CD4-positive, alpha-beta T cell (primary cell): Measurements from ENCODE around the gene RUNX2. TPM values are rescaled to one million over a fixed set of nuclear protein-coding genes. Genes with fewer than 3 reads are reported as not detected.

Source experiments
- ATAC-seq: fragments of 200-7000 bp; cut with Tn5 transposase; one replicate; pipeline ENCODE4 v1.10.0; 2022; ENCODE audit warnings: mild to moderate bottlenecking; ENCODE audit not compliant: poor library complexity
- CTCF ChIA-PET: fragments of 350-600 bp; sonication (Branson Sonifier 250); formaldehyde crosslinking; loops from one replicate; lab custom pipeline; 2021; ENCODE audit warnings: antibody characterized with exemption, inconsistent platforms; lab: Charles Lee
- POLR2A ChIA-PET: fragments of 350-600 bp; sonication (Branson Sonifier 250); formaldehyde crosslinking; loops from one replicate; lab custom pipeline; 2021; ENCODE audit warnings: antibody characterized with exemption, inconsistent platforms; lab: Charles Lee
- DNase-seq, 14 experiments: peaks; one replicate each; pipeline ENCODE4 v3.0.0-alpha.2; 2013 to 2020; ENCODE audit warnings: mixed read lengths in 2 of 14
- H3K27ac ChIP-seq, 2 donors: one replicate each; pipeline versions ENCODE4 v1.5.1 to v1.7.0; 2013; ENCODE audit warnings: low read length in 2 of 2, low read depth in 1 of 2, mild to moderate bottlenecking in 1 of 2
- H3K27me3 ChIP-seq, 2 experiments: 1 replicate in 1 of 2; 2 replicates in 1 of 2; pipeline versions ENCODE4 v1.6.1 to v1.7.0; 2013; ENCODE audit warnings: low read length in 2 of 2, control low read depth in 1 of 2, mild to moderate bottlenecking in 1 of 2, moderate library complexity in 1 of 2; ENCODE audit not compliant: insufficient read depth in 2 of 2, control insufficient read depth in 1 of 2
- H3K36me3 ChIP-seq: one replicate; pipeline ENCODE4 v1.6.1; 2013; ENCODE audit warnings: low read length, control low read depth; ENCODE audit not compliant: insufficient read depth
- H3K4me1 ChIP-seq: one replicate; pipeline ENCODE4 v1.6.1; 2013; ENCODE audit warnings: low read length, control low read depth; ENCODE audit not compliant: insufficient read depth
- H3K4me3 ChIP-seq: one replicate; pipeline ENCODE4 v1.5.1; 2013; ENCODE audit warnings: mild to moderate bottlenecking, low read length, moderate library complexity
- H3K9me3 ChIP-seq, 2 experiments: 1 replicate in 1 of 2; 2 replicates in 1 of 2; pipeline versions ENCODE4 v1.6.1 to v1.7.0; 2013; ENCODE audit warnings: low read length in 2 of 2, mild to moderate bottlenecking in 2 of 2, control low read depth in 1 of 2, moderate library complexity in 1 of 2; ENCODE audit not compliant: control insufficient read depth in 1 of 2, insufficient read depth in 1 of 2
- H3K27ac Mint-ChIP-seq: one replicate; pipeline ENCODE4 v1.8.0; 2020; ENCODE audit warnings: mixed read lengths
- H3K27me3 Mint-ChIP-seq: one replicate; pipeline ENCODE4 v1.8.0; 2021; ENCODE audit warnings: mixed read lengths
- H3K36me3 Mint-ChIP-seq: one replicate; pipeline ENCODE4 v1.8.0; 2021; ENCODE audit warnings: low read depth, mixed read lengths
- H3K4me1 Mint-ChIP-seq: one replicate; pipeline ENCODE4 v1.8.0; 2021; ENCODE audit warnings: low read depth, mixed read lengths
- H3K4me3 Mint-ChIP-seq: one replicate; pipeline ENCODE4 v1.8.0; 2020; ENCODE audit warnings: mild to moderate bottlenecking, mixed read lengths
- H3K9me3 Mint-ChIP-seq: one replicate; pipeline ENCODE4 v1.8.0; 2020; ENCODE audit warnings: mixed read lengths
- CTCF ChIP-seq: fragments of 200-600 bp; IDR thresholded peaks from one replicate; pipeline ENCODE4 v1.8.0; 2022; ENCODE audit warnings: antibody characterized with exemption, mild to moderate bottlenecking
- intact Hi-C, 2 experiments: fragments of 100-400 bp; cut with DNase I in 1 of 2; cut with micrococcal nuclease in 1 of 2; formaldehyde crosslinking; loops; one replicate each; pipeline versions ENCODE4 v1.15.1 to v1.9.0; 2023 to 2025; cut with DNase I, micrococcal nuclease
- total RNA-seq, 174 experiments: library from RNA in 2 of 174; stranded (reverse) in 2 of 174; gene quantifications; one replicate each; pipeline ENCODE4 v1.2.3 and lab custom pipeline; 2021 to 2026

The RUNX2 gene
- total RNA-seq, 2 experiments from 2014 or later: 17.5 to 18.0 TPM

GRCh38 chr6:45310118-45310788 is 17.9 kb upstream of the RUNX2 start:
- Mint-ChIP-seq H3K27me3 (no peaks in the 10 kb centered on the region), H3K27ac (peak overlapping the region; percentile 74), H3K9me3 (peaks cover 2% of the 10 kb centered on the region), H3K4me1 (peaks cover 63% of the 10 kb centered on the region), H3K4me3 (peak overlapping the region; percentile 32), H3K36me3 (peaks cover 19% of the 10 kb centered on the region)
- Histone ChIP-seq H3K9me3 (peaks cover 0 to 11% of the 10 kb centered on the region in 2 experiments), H3K4me1 (peaks cover 12% of the 10 kb centered on the region), H3K27ac (peak overlapping the region; percentile 40 to 44), H3K4me3 (no peak overlapping the region), H3K36me3 (no peaks in the 10 kb centered on the region), H3K27me3 (no peaks in the 10 kb centered on the region)
- ATAC-seq: peak; percentile 83
- DNase-seq: peak in 12 of 14 experiments; percentile 1 to 74 (median 26)
- ChIA-PET CTCF (no interaction called here), POLR2A (interaction anchor here (1.1 to 2.0 kb wide), 6 partner anchors 9 to 154 kb away, joined by 3 to 6 read pairs (median 4); partner anchors contain the start of gene SUPT3H)
- intact Hi-C loops: loop anchor here (5.0 to 10.0 kb wide), 2 partner anchors 67 to 155 kb away; partner anchors contain the start of gene SUPT3H (in 1 of the 2)
- no peak for TF ChIP-seq CTCF

- Histone ChIP-seq H3K9me3 (peaks cover 0 to 3% of the 10 kb centered on the region in 2 experiments), H3K36me3 (no peaks in the 10 kb centered on the region), H3K27me3 (no peaks in the 10 kb centered on the region), H3K27ac (no peak overlapping the region), H3K4me1 (peaks cover 12% of the 10 kb centered on the region), H3K4me3 (no peak overlapping the region)
- Mint-ChIP-seq H3K27ac (peak overlapping the region; percentile 23), H3K4me1 (peaks cover 54% of the 10 kb centered on the region), H3K36me3 (peaks cover 10% of the 10 kb centered on the region), H3K9me3 (peaks cover 2% of the 10 kb centered on the region), H3K4me3 (no peak overlapping the region), H3K27me3 (no peaks in the 10 kb centered on the region)
- no peak for TF ChIP-seq CTCF
- intact Hi-C loops: loop anchor here (5.0 to 10.0 kb wide), 2 partner anchors 63 to 159 kb away; partner anchors contain the start of gene SUPT3H (in 1 of the 2)
- ATAC-seq (no peak), DNase-seq (no peak)
- ChIA-PET POLR2A (interaction anchor here (0.6 to 1.1 kb wide), 2 partner anchors 63 to 147 kb away, joined by 3 read pairs; partner anchors contain the start of gene SUPT3H), CTCF (no interaction called here)
Measured at GRCh38 chr6:45314146-45314545, 14.0 kb upstream of the RUNX2 start.

GRCh38 chr6:45320349-45320748 is 7.8 kb upstream of the RUNX2 start:
- DNase-seq: no peak
- no peaks in the 10 kb centered on the region for H3K27me3 Mint-ChIP-seq
- POLR2A ChIA-PET: no interaction called here
- H3K9me3 Mint-ChIP-seq: no peaks in the 10 kb centered on the region
- ATAC-seq: no peak
- intact Hi-C loops: no loop called here
- Histone ChIP-seq H3K27me3 (no peaks in the 10 kb centered on the region), H3K9me3 (no peaks in the 10 kb centered on the region), H3K4me3 (no peak overlapping the region), H3K27ac (no peak overlapping the region), H3K36me3 (no peaks in the 10 kb centered on the region), H3K4me1 (no peaks in the 10 kb centered on the region)
- peaks cover 28% of the 10 kb centered on the region for H3K4me1 Mint-ChIP-seq
- no peaks in the 10 kb centered on the region for H3K36me3 Mint-ChIP-seq
- no peak overlapping the region for H3K4me3 Mint-ChIP-seq
- H3K27ac Mint-ChIP-seq: no peak overlapping the region
- TF ChIP-seq CTCF: no peak
- CTCF ChIA-PET: interaction anchor here (1.6 kb wide), 1 partner anchor 394 kb away, joined by 4 read pairs; no protein-coding TSS in a partner anchor
